GM12873 (cell line): Measurements from ENCODE around the gene TMEM214.

Experiments used
- CTCF ChIP-seq: IDR thresholded peaks from 2 replicates; pipeline ENCODE4 v1.5.1; 2012; ENCODE audit warnings: low read depth, mild to moderate bottlenecking, moderate library complexity, low read length, control low read depth; ENCODE audit not compliant: insufficient read depth; ENCODE audit errors: missing control alignments

The TMEM214 gene

GRCh38 chr2:27051902-27052645 lies 19.3 kb downstream of the TMEM214 start:
- no peak for TF ChIP-seq CTCF

DNA sequence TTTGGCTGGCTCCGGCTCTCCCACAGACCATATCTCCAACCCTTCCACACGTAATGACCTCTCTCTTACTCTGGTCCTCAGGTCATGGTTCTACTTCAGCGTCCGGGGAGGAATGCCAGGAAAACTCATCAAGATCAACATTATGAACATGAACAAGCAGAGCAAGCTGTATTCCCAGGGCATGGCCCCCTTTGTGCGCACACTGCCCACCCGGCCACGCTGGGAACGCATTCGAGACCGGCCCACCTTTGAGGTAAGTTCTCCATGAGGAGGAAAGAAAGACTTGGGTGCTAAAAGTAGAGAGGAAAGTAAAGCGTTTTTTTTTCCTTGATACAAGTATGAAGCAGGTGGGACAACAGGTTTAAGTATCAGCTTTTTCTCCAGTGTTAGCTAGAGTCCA lies 20.6 kb downstream of the TMEM214 start:
- no peak for TF ChIP-seq CTCF

DNA sequence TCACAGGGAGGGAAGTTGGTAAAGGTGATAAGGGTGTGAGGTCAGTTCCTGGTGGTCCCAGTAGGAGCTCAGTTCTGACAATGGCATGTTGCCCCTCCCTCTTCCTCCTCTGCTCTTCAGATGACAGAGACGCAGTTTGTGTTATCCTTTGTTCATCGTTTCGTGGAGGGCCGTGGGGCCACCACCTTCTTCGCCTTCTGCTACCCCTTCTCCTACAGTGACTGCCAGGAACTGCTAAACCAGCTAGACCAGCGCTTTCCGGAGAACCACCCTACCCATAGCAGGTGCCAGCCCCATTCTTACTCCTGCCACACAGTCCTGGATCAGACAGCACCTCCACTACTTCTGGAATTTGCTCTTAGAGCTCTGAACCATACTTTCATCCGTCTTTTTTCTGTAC lies 21.0 kb downstream of the TMEM214 start:
- TF ChIP-seq CTCF: no peak

- no peak for TF ChIP-seq CTCF
These were observed 22.0 kb downstream of the TMEM214 start for GRCh38 chr2:27054721-27055120.

DNA sequence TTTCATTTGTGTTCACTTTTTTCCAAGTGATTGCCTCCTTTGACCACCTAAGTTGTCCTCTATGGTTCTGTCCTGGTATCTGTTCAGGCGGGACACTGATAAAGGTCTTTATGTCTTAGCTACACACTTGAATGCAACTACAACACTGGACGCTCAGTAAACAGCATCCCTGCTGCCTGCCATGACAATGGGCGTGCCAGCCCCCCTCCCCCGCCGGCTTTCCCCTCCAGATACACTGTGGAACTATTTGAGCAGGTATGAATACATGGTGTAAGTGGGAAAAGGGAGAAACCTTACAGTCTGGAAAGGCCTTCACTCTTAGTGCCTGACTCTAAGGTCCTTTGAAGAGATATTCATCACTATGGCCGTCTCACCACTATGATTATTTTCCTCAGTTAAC lies 24.4 kb downstream of the TMEM214 start:
- TF ChIP-seq CTCF: no peak

GRCh38 chr2:27058210-27058609 lies 25.4 kb downstream of the TMEM214 start:
- TF ChIP-seq CTCF: no peak

DNA sequence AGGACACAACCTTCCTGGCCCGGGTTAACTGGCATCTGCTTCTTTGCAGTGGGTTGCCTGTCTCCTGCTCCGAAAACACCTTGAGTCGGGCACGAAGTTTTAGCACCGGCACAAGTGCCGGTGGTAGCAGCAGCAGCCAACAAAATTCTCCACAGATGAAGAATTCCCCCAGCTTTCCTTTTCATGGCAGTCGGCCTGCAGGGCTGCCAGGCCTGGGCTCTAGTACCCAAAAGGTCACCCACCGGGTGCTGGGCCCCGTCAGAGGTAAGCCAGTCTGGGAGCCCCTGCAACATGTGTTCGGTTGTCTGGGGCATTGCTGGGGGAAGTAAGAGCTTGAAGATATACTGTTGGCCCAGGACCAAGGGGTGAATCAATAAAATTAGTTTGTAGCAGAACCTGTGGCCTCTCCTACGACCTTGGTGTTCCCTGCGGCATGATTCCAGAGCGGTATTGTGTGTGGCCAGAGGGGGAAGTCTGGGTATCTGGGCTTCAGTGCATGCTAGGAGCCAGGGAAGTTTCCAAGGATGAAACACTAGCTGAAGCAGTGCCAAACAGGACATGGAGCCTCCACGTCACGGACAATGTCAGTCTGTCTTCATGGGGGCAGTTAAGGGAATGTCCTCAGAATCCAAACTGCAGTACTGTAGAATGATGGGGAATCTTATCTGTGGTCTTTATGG lies 26.5 kb downstream of the TMEM214 start:
- TF ChIP-seq CTCF: no peak
